Measurements from ENCODE around the gene NFIA.

- TF ChIP-seq CTCF (IDR thresholded peaks at IDR 0.05) (no peak), POLR2A (IDR thresholded peaks at IDR 0.05) (no peak), POLR2AphosphoS5 (IDR thresholded peaks at IDR 0.05) (no peak), EP300 (IDR thresholded peaks at IDR 0.05) (no peak)
Measured at GRCh38 chr1:61498342-61498741, 416.0 kb downstream of the NFIA start.

All from upper lobe of left lung (tissue), 4 donors.